K562 (cell line): Measurements from ENCODE around the gene NAA40.

Experiments used
- CBX5 ChIP-seq: IDR thresholded peaks from 2 replicates; pipeline ENCODE4 v1.6.1; 2014; ENCODE audit warnings: low read depth, borderline replicate concordance
- HSF4 ChIP-seq: fragments of 250-450 bp; sonication (Bioruptor Pico); IDR thresholded peaks from 2 replicates; pipeline ENCODE4 v2.1.2; 2022; ENCODE audit warnings: mild to moderate bottlenecking, moderate library complexity, borderline replicate concordance
- NRF1 ChIP-seq, 2 experiments: fragments of 450-650 bp; IDR thresholded peaks in 1 of 2; conservative IDR thresholded peaks in 1 of 2; 2 replicates each; pipeline ENCODE4 v1.6.1; 2014; ENCODE audit warnings: mild to moderate bottlenecking in 2 of 2
- POLR2AphosphoS5 ChIP-seq: IDR thresholded peaks from 2 replicates; pipeline ENCODE4 v1.6.1; 2011; ENCODE audit warnings: mild to moderate bottlenecking, low read depth, low read length, moderate library complexity; ENCODE audit not compliant: control insufficient read depth, insufficient read depth
- RAD21 ChIP-seq, 2 experiments: fragments of 250-450 bp in 1 of 2; fragments of 450-650 bp in 1 of 2; sonication (Bioruptor Pico) in 1 of 2; formaldehyde crosslinking in 1 of 2; IDR thresholded peaks in 1 of 2; conservative IDR thresholded peaks in 1 of 2; 2 replicates each; pipeline versions ENCODE4 v1.4.0 to v1.8.0; 2020 to 2022; ENCODE audit warnings: mild to moderate bottlenecking in 2 of 2, moderate library complexity in 1 of 2
- ZNF324 ChIP-seq: fragments of 250-450 bp; sonication (Bioruptor Pico); IDR thresholded peaks from 2 replicates; pipeline ENCODE4 v1.4.0; 2020; ENCODE audit warnings: mild to moderate bottlenecking
- ZNF384 ChIP-seq: IDR thresholded peaks from 2 replicates; pipeline ENCODE4 v1.6.1; 2012; ENCODE audit warnings: low read depth, low read length, improper control_type of control experiment
- TF ChIP-seq, protein P1 (sequence below), 3 experiments: IDR thresholded peaks in 2 of 3; conservative IDR thresholded peaks in 1 of 3; 2 replicates each; pipeline ENCODE4 v1.5.1; 2011 to 2012; ENCODE audit warnings: low read length in 3 of 3, mild to moderate bottlenecking in 3 of 3, control low read depth in 2 of 3, improper control_type of control experiment in 1 of 3, inconsistent platforms in 1 of 3, low read depth in 1 of 3, mixed read lengths in 1 of 3, moderate library complexity in 1 of 3; ENCODE audit not compliant: insufficient read depth in 2 of 3

DNA sequence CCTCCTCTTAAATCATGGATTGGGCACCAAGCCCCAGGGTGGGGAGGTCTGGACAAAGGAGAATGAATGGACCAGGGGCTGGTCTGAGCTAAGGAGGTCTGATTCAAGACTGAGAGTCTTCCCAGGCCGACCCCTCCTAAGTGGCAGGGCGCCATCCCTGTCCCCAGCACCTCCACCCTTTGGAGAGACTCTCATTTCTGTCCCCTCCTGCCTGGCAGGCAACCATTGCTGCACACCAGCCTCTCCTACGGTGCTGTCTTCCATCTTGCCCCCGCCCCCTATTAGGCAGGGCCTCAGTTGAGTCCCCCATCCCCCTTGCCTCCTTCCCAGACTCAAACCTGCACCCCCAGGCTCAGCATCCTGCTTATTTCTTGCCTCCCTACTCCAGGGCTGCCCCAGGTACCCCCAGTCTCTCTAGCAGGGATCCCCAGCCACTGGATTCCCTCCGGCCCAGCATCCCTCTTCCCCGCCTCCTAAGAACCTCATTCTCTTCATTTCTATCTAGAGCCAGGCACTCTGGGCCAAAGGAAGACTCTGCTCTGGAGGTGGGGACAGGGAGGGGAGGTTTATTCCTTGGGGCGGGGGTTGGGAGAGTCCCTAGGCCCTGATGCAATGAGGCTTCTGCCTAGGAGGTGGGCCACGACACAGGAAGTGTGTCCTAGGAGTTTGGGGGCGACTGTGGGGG is 20.2 kb upstream of the NAA40 start:
- TF ChIP-seq, protein P1, sequence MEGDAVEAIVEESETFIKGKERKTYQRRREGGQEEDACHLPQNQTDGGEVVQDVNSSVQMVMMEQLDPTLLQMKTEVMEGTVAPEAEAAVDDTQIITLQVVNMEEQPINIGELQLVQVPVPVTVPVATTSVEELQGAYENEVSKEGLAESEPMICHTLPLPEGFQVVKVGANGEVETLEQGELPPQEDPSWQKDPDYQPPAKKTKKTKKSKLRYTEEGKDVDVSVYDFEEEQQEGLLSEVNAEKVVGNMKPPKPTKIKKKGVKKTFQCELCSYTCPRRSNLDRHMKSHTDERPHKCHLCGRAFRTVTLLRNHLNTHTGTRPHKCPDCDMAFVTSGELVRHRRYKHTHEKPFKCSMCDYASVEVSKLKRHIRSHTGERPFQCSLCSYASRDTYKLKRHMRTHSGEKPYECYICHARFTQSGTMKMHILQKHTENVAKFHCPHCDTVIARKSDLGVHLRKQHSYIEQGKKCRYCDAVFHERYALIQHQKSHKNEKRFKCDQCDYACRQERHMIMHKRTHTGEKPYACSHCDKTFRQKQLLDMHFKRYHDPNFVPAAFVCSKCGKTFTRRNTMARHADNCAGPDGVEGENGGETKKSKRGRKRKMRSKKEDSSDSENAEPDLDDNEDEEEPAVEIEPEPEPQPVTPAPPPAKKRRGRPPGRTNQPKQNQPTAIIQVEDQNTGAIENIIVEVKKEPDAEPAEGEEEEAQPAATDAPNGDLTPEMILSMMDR (IDR thresholded peaks at IDR 0.05 in 2 of 3, conservative IDR thresholded peaks at IDR 0.05 in 1 of 3; ENCODE audit: insufficient read depth in 2 of 3, low read depth in 1 of 3, low read length in 3 of 3), result no peak
- TF ChIP-seq ZNF384, result no peak
- no peak for TF ChIP-seq NRF1 (conservative IDR thresholded peaks at IDR 0.05 in 1 of 2, IDR thresholded peaks at IDR 0.05 in 1 of 2)
- no peak for TF ChIP-seq CBX5
- TF ChIP-seq POLR2AphosphoS5, result no peak
- no peak for TF ChIP-seq ZNF324 (CRISPR knock-in tag)
- no peak for TF ChIP-seq HSF4 (CRISPR knock-in tag)
- no peak for TF ChIP-seq RAD21 (CRISPR knock-in tag; conservative IDR thresholded peaks at IDR 0.05 in 1 of 2, IDR thresholded peaks at IDR 0.05 in 1 of 2)
